Tibial nerve (tissue), 3 donors: Measurements from ENCODE around the gene FBLN1.

Source experiments
- CTCF ChIP-seq, 5 experiments: fragments of 200-600 bp in 3 of 5; fragments of 450-650 bp in 2 of 5; sonication (generic) in 3 of 5; IDR thresholded peaks; one replicate each; pipeline ENCODE4 v1.5.1; 2016 to 2019; ENCODE audit warnings: antibody characterized with exemption in 5 of 5, mild to moderate bottlenecking in 3 of 5, moderate library complexity in 2 of 5
- POLR2A ChIP-seq, 2 donors: fragments of 450-650 bp; IDR thresholded peaks; one replicate each; pipeline ENCODE4 v1.6.1; 2017; ENCODE audit warnings: antibody characterized with exemption in 2 of 2, mild to moderate bottlenecking in 2 of 2, moderate library complexity in 2 of 2

- TF ChIP-seq CTCF (IDR thresholded peaks at IDR 0.05), result no peak
- no peak for TF ChIP-seq POLR2A (IDR thresholded peaks at IDR 0.05)
These were observed 48.2 kb downstream of the FBLN1 start for GRCh38 chr22:45550891-45551290.
